SK-N-SH (cell line): ENCODE measurements around the gene OSBPL6. TPM values are rescaled to one million over a fixed set of nuclear protein-coding genes. Genes with fewer than 3 reads are reported as not detected.
A peak's percentile ranks its signal among the peaks of the same experiment; 100 is the strongest.

ENCODE experiments used
- CTCF ChIA-PET: fragments of 300-600, 350-600 bp; formaldehyde crosslinking; extraction: SDS; loops from one replicate; lab custom pipeline; 2021; lab: Yijun Ruan, JAX
- POLR2A ChIA-PET: fragments of 350-600 bp; sonication (Branson Sonifier 250); formaldehyde crosslinking; extraction: SDS; loops from one replicate; lab custom pipeline; 2020; ENCODE audit warnings: antibody characterized with exemption, inconsistent platforms; lab: Yijun Ruan, JAX
- DNase-seq: peaks from one replicate; pipeline ENCODE4 v3.0.0; 2012
- H2AFZ ChIP-seq: fragments of 200-600 bp; sonication (generic); 2 replicates; pipeline ENCODE4 v1.8.1; 2016; ENCODE audit warnings: antibody characterized with exemption, mild to moderate bottlenecking, low read depth
- H3F3A ChIP-seq: fragments of 200-600 bp; sonication (generic); replicated peaks from 2 replicates; pipeline ENCODE3; 2016; ENCODE audit warnings: antibody characterized with exemption, mild to moderate bottlenecking; ENCODE audit not compliant: insufficient read depth
- H3K27ac ChIP-seq, 2 experiments: fragments of 200-500 bp in 1 of 2; fragments of 200-600 bp in 1 of 2; sonication (Bioruptor generic) in 1 of 2; sonication (generic), shearing (Covaris generic) in 1 of 2; 2 replicates each; pipeline versions ENCODE4 v1.5.1 to v1.6.1; 2014 to 2016; ENCODE audit warnings: low read depth in 2 of 2, inconsistent platforms in 1 of 2, low read length in 1 of 2, mild to moderate bottlenecking in 1 of 2, mixed read lengths in 1 of 2
- H3K27me3 ChIP-seq: fragments of 200-600 bp; sonication (generic), shearing (Covaris generic); 2 replicates; pipeline ENCODE4 v1.6.1; 2016; ENCODE audit warnings: mixed run types; ENCODE audit not compliant: insufficient read depth
- H3K36me3 ChIP-seq, 2 experiments: fragments of 200-500 bp in 1 of 2; fragments of 200-600 bp in 1 of 2; sonication (Bioruptor generic) in 1 of 2; sonication (generic) in 1 of 2; replicated peaks in 1 of 2; 2 replicates each; pipeline versions ENCODE3 to v1.5.1; 2014 to 2016; ENCODE audit warnings: low read length in 1 of 2, mild to moderate bottlenecking in 1 of 2; ENCODE audit not compliant: insufficient read depth in 2 of 2, control insufficient read depth in 1 of 2
- H3K4me1 ChIP-seq, 2 experiments: fragments of 200-500 bp in 1 of 2; fragments of 200-600 bp in 1 of 2; sonication (Bioruptor generic) in 1 of 2; sonication (generic), shearing (Covaris generic) in 1 of 2; 2 replicates each; pipeline versions ENCODE4 v1.5.1 to v1.6.1; 2014 to 2016; ENCODE audit warnings: low read depth in 1 of 2, low read length in 1 of 2, mixed run types in 1 of 2; ENCODE audit not compliant: insufficient read depth in 2 of 2, control insufficient read depth in 1 of 2
- H3K4me2 ChIP-seq: fragments of 200-600 bp; sonication (generic), shearing (Covaris generic); 2 replicates; pipeline ENCODE4 v1.6.1; 2017; ENCODE audit warnings: mixed run types
- H3K4me3 ChIP-seq, 2 experiments: fragments of 200-500 bp in 1 of 2; fragments of 200-600 bp in 1 of 2; sonication (Bioruptor generic) in 1 of 2; sonication (generic), shearing (Covaris generic) in 1 of 2; 2 replicates each; pipeline versions ENCODE4 v1.5.1 to v1.8.1; 2014 to 2016; ENCODE audit warnings: low read depth in 2 of 2, inconsistent platforms in 1 of 2, low read length in 1 of 2, mild to moderate bottlenecking in 1 of 2, mixed read lengths in 1 of 2, moderate library complexity in 1 of 2
- H3K79me2 ChIP-seq: fragments of 200-600 bp; sonication (generic); 2 replicates; pipeline ENCODE4 v1.8.1; 2017; ENCODE audit warnings: mild to moderate bottlenecking; ENCODE audit not compliant: insufficient read depth
- H3K9ac ChIP-seq: fragments of 200-600 bp; sonication (generic); 2 replicates; pipeline ENCODE4 v1.6.1; 2017; ENCODE audit warnings: mixed run types
- H3K9me2 ChIP-seq: fragments of 200-600 bp; sonication (generic); 2 replicates; pipeline ENCODE4 v1.6.1; 2017; ENCODE audit warnings: mixed run types
- H3K9me3 ChIP-seq: fragments of 200-600 bp; sonication (generic); 2 replicates; pipeline ENCODE4 v1.6.1; 2017; ENCODE audit warnings: mixed run types, mild to moderate bottlenecking, moderate library complexity
- H4K20me1 ChIP-seq: fragments of 200-600 bp; sonication (generic); 2 replicates; pipeline ENCODE4 v1.6.1; 2017; ENCODE audit warnings: mild to moderate bottlenecking, mixed run types; ENCODE audit not compliant: insufficient read depth
- CHD2 ChIP-seq: fragments of 150-350 bp; IDR thresholded peaks from 2 replicates; pipeline ENCODE4 v1.6.1; 2018; ENCODE audit warnings: low read length; ENCODE audit not compliant: partially characterized antibody
- EP300 ChIP-seq, 2 experiments: IDR thresholded peaks; 2 replicates each; pipeline versions ENCODE4 v1.4.0 to v1.6.1; 2012; ENCODE audit warnings: borderline replicate concordance in 1 of 2, low read depth in 1 of 2, low read length in 1 of 2
- EZH2phosphoT487 ChIP-seq: fragments of 200-600 bp; sonication (generic); IDR thresholded peaks from 2 replicates; pipeline ENCODE4 v1.6.1; 2017; ENCODE audit warnings: low read depth, mixed run types, mild to moderate bottlenecking, antibody characterized with exemption, moderate library complexity, borderline replicate concordance
- FOSL2 ChIP-seq: IDR thresholded peaks from 2 replicates; pipeline ENCODE4 v1.4.0; 2012; ENCODE audit warnings: low read depth, mild to moderate bottlenecking, moderate library complexity, borderline replicate concordance
- FOXJ3 ChIP-seq: sonication (generic); formaldehyde crosslinking; IDR thresholded peaks from 2 replicates; pipeline ENCODE4 v1.5.1; 2020; ENCODE audit warnings: mild to moderate bottlenecking, missing genetic modification reagents
- GABPA ChIP-seq: IDR thresholded peaks from 2 replicates; pipeline ENCODE4 v1.4.0; 2012; ENCODE audit warnings: low read depth, mild to moderate bottlenecking
- GATA2 ChIP-seq: sonication (generic); formaldehyde crosslinking; IDR thresholded peaks from 2 replicates; pipeline ENCODE4 v1.5.0; 2020; ENCODE audit warnings: mild to moderate bottlenecking, missing genetic modification reagents
- IRF3 ChIP-seq: fragments of 150-350 bp; IDR thresholded peaks from 2 replicates; pipeline ENCODE4 v1.6.1; 2016; ENCODE audit warnings: mild to moderate bottlenecking, low read depth, low read length
- JUND ChIP-seq: IDR thresholded peaks from 2 replicates; pipeline ENCODE4 v1.4.0; 2012
- MXI1 ChIP-seq: IDR thresholded peaks from 2 replicates; pipeline ENCODE4 v1.6.1; 2012; ENCODE audit warnings: mild to moderate bottlenecking, low read depth, low read length, improper control_type of control experiment
- POLR2AphosphoS5 ChIP-seq: IDR thresholded peaks from 2 replicates; pipeline ENCODE4 v1.6.1; 2012; ENCODE audit warnings: low read depth, low read length
- RAD21 ChIP-seq: IDR thresholded peaks from 2 replicates; pipeline ENCODE4 v1.6.1; 2012; ENCODE audit warnings: mild to moderate bottlenecking, low read length
- RCOR1 ChIP-seq: fragments of 150-350 bp; IDR thresholded peaks from 2 replicates; pipeline ENCODE4 v1.6.1; 2017; ENCODE audit warnings: antibody characterized with exemption, low read length
- RFX5 ChIP-seq: IDR thresholded peaks from 2 replicates; pipeline ENCODE4 v1.6.1; 2012; ENCODE audit warnings: mild to moderate bottlenecking, improper control_type of control experiment, low read length
- RXRA ChIP-seq: IDR thresholded peaks from 2 replicates; pipeline ENCODE4 v1.4.0; 2012; ENCODE audit warnings: low read depth, mild to moderate bottlenecking, borderline replicate concordance
- SIN3A ChIP-seq: IDR thresholded peaks from 2 replicates; pipeline ENCODE4 v1.6.1; 2012; ENCODE audit warnings: low read depth, mild to moderate bottlenecking, low read length, moderate library complexity, borderline replicate concordance
- SMC3 ChIP-seq: IDR thresholded peaks from 2 replicates; pipeline ENCODE4 v1.6.1; 2012; ENCODE audit warnings: low read depth, low read length, improper control_type of control experiment
- TAF1 ChIP-seq: IDR thresholded peaks from 2 replicates; pipeline ENCODE4 v1.6.1; 2012; ENCODE audit warnings: low read depth, mild to moderate bottlenecking, low read length, moderate library complexity, borderline replicate concordance
- TCF12 ChIP-seq: IDR thresholded peaks from 2 replicates; pipeline ENCODE4 v1.4.0; 2012
- USF1 ChIP-seq: IDR thresholded peaks from 2 replicates; pipeline ENCODE4 v1.4.0; 2012; ENCODE audit warnings: low read depth, borderline replicate concordance
- USF2 ChIP-seq: fragments of 150-350 bp; IDR thresholded peaks from 2 replicates; pipeline ENCODE4 v1.6.1; 2017; ENCODE audit warnings: antibody characterized with exemption, low read length, low read depth, borderline replicate concordance
- WGBS: methylation state at CpG from one replicate; pipeline ENCODE4 v1.1.6; 2017; ENCODE audit warnings: low lambda C conversion rate; 5-methylcytosine and 5-hydroxymethylcytosine counted together
- polyA plus RNA-seq, 3 experiments: library from polyadenylated mRNA; depleted of rRNA; stranded (reverse); fragments of >200 nt; gene quantifications; 2 replicates each; pipeline ENCODE4 v1.2.3, GENCODE V29; 2012

Gene OSBPL6
- polyA plus RNA-seq, 1 of the 3 experiments (the other 2 are of a cell fraction) = 2.7 TPM

- TF ChIP-seq CHD2 (no peak), MXI1 (no peak), TCF12 (no peak), EP300 (IDR thresholded peaks at IDR 0.05; ENCODE audit: borderline replicate concordance in 1 of 2, low read depth in 1 of 2, low read length in 1 of 2) (no peak), RCOR1 (no peak), SIN3A (no peak), GABPA (no peak), GATA2 (CRISPR knock-in tag) (no peak), FOXJ3 (CRISPR knock-in tag) (no peak), POLR2AphosphoS5 (no peak), RAD21 (no peak), RFX5 (no peak)
Measured at GRCh38 chr2:178448968-178449661, 254.8 kb downstream of the OSBPL6 start.

GRCh38 chr2:178449700-178450523, 255.6 kb downstream of the OSBPL6 start:
- WGBS = 7% methylated on average over 16 of the region's 18 CpGs
- H3K4me3 ChIP-seq = peak overlapping the region; percentile 97 to 100
- H3K36me3 ChIP-seq = peaks cover 22 to 33% of the 10 kb centered on the region in 2 experiments
- H3K9me2 ChIP-seq = no peaks in the 10 kb centered on the region
- peak overlapping the region; percentile 91 to 98; a peak in 3 of 4 replicates for H3K27ac ChIP-seq
- H4K20me1 ChIP-seq = peaks cover 21% of the 10 kb centered on the region
- H3K4me1 ChIP-seq = peaks cover 0 to 22% of the 10 kb centered on the region in 2 experiments; a peak in 2 of 4 replicates
- DNase-seq = no peak
- H3K4me2 ChIP-seq = peak overlapping the region; percentile 99
- H3K79me2 ChIP-seq = peaks cover 54% of the 10 kb centered on the region
- H3K27me3 ChIP-seq = no peaks in the 10 kb centered on the region
- peak overlapping the region; percentile 64 for H2AFZ ChIP-seq
- H3F3A ChIP-seq = peaks cover 4% of the 10 kb centered on the region
- H3K9ac ChIP-seq = peak overlapping the region; percentile 96
- CTCF ChIA-PET = interaction anchor here (4.0 kb wide), 1 partner anchor 35 kb away, joined by 22 read pairs; no protein-coding TSS in a partner anchor
- POLR2A ChIA-PET = interaction anchor here (1.2 to 1.8 kb wide), 2 partner anchors 29 to 36 kb away, joined by 4 to 8 read pairs; no protein-coding TSS in a partner anchor
- no peaks in the 10 kb centered on the region for H3K9me3 ChIP-seq
- TF ChIP-seq GABPA (no peak), RCOR1 (no peak), TCF12 (no peak), EZH2phosphoT487 (no peak), TAF1 (no peak), USF1 (no peak), SMC3 (no peak), FOSL2 (no peak), USF2 (no peak), IRF3 (no peak), JUND (no peak), RXRA (no peak), EP300 (IDR thresholded peaks at IDR 0.05; ENCODE audit: borderline replicate concordance in 1 of 2, low read depth in 1 of 2, low read length in 1 of 2) (no peak)

More at GRCh38 chr2:178448968-178449661, 254.8 kb downstream of the OSBPL6 start:
- Histone ChIP-seq H3K36me3 (peaks cover 30 to 41% of the 10 kb centered on the region in 2 experiments), H3K79me2 (peaks cover 56% of the 10 kb centered on the region), H3K27me3 (no peaks in the 10 kb centered on the region), H3K4me3 (peak overlapping the region; percentile 97 to 100; a peak in 3 of 4 replicates), H3K27ac (peak overlapping the region in 1 of 2 experiments; percentile 91; a peak in 1 of 4 replicates), H3K4me2 (peak overlapping the region; percentile 99), H3F3A (peaks cover 8% of the 10 kb centered on the region), H3K9me3 (no peaks in the 10 kb centered on the region), H3K9me2 (no peaks in the 10 kb centered on the region), H3K9ac (0 out of 2 replicates have a peak overlapping the region, but pooled peaks have one; percentile 96), H4K20me1 (peaks cover 21% of the 10 kb centered on the region), H3K4me1 (peaks cover 0 to 22% of the 10 kb centered on the region in 2 experiments; a peak in 2 of 4 replicates), H2AFZ (no peak overlapping the region)
- ChIA-PET POLR2A (interaction anchor here (0.7 to 1.2 kb wide), 2 partner anchors 31 to 35 kb away, joined by 3 to 4 read pairs; partner anchors contain the start of gene PLEKHA3), CTCF (interaction anchor here (4.0 kb wide), 1 partner anchor 34 kb away, joined by 22 read pairs; no protein-coding TSS in a partner anchor)
- DNase-seq = no peak
- 92% methylated on average over 4 of the region's 4 CpGs for WGBS
